NT2/D1 (cell line): Measurements from ENCODE around the gene EIF4G3.

Experiments
- DNase-seq: peaks from one replicate; pipeline ENCODE4 v3.0.0-alpha.2; 2011; ENCODE audit warnings: low read depth, low spot score
- H3K27me3 ChIP-seq: 2 replicates; pipeline ENCODE4 v1.6.0; 2011; ENCODE audit warnings: mild to moderate bottlenecking; ENCODE audit not compliant: insufficient read length, insufficient read depth
- H3K36me3 ChIP-seq: 2 replicates; pipeline ENCODE4 v1.6.1; 2011; ENCODE audit warnings: mild to moderate bottlenecking, low read length, mixed read lengths; ENCODE audit not compliant: insufficient read depth, insufficient read length
- H3K4me1 ChIP-seq: 2 replicates; pipeline ENCODE4 v1.5.1; 2011; ENCODE audit not compliant: insufficient read depth, insufficient read length
- H3K4me3 ChIP-seq: 2 replicates; pipeline ENCODE4 v1.5.1; 2011; ENCODE audit warnings: low read depth; ENCODE audit not compliant: insufficient read length
- H3K9ac ChIP-seq: 2 replicates; pipeline ENCODE4 v1.6.0; 2011; ENCODE audit warnings: low read depth; ENCODE audit not compliant: insufficient read length
- H3K9me3 ChIP-seq: 2 replicates; pipeline ENCODE4 v1.5.1; 2011; ENCODE audit warnings: mild to moderate bottlenecking, low read length; ENCODE audit not compliant: insufficient read depth
- SUZ12 ChIP-seq: IDR thresholded peaks from 2 replicates; pipeline ENCODE4 v1.6.1; 2011; ENCODE audit not compliant: insufficient read length, insufficient read depth; ENCODE audit errors: extremely low read depth
- YY1 ChIP-seq: IDR thresholded peaks from 2 replicates; pipeline ENCODE4 v1.6.1; 2011; ENCODE audit not compliant: insufficient read length, insufficient read depth
- ZNF274 ChIP-seq: IDR thresholded peaks from 2 replicates; pipeline ENCODE4 v1.6.1; 2011; ENCODE audit warnings: mild to moderate bottlenecking, low read depth, low read length

EIF4G3 gene

GRCh38 chr1:20846461-20847374 is 330.0 kb downstream of the EIF4G3 start:
- no peak overlapping the region for H3K9ac ChIP-seq
- no peak for TF ChIP-seq ZNF274
- TF ChIP-seq YY1, result no peak
- TF ChIP-seq SUZ12, result no peak
- H3K9me3 ChIP-seq, result no peaks in the 10 kb centered on the region

DNA sequence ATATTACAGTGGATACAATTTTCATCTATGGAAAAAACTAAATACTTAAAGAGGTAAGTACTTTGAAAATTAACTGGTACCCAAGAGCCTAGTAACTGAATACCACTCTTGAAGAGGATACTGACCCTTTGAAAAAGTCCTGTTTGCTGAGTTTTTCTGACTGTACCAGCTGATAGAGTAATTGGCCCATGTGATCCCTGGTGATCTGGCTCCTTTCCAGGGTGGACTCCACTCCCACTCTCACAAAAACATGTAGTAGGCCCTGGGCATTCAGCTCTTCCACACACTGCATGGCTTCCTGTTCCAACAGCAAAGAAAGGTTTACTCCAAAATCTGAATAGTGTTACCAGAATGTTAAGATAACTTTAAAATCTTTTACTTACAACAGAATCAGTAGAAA is 336.0 kb downstream of the EIF4G3 start:
- DNase-seq, result no peak
- Histone ChIP-seq H3K9me3 (no peaks in the 10 kb centered on the region), H3K4me3 (no peak overlapping the region), H3K4me1 (no peaks in the 10 kb centered on the region), H3K36me3 (peaks cover 5% of the 10 kb centered on the region), H3K9ac (no peak overlapping the region), H3K27me3 (no peaks in the 10 kb centered on the region)
- TF ChIP-seq YY1 (no peak), SUZ12 (no peak), ZNF274 (no peak)

More at GRCh38 chr1:20846461-20847374, 330.0 kb downstream of the EIF4G3 start:
- peaks cover 15% of the 10 kb centered on the region for H3K36me3 ChIP-seq
- no peak overlapping the region for H3K4me3 ChIP-seq
- no peak for DNase-seq
- no peaks in the 10 kb centered on the region for H3K4me1 ChIP-seq
- H3K27me3 ChIP-seq, result no peaks in the 10 kb centered on the region

DNA sequence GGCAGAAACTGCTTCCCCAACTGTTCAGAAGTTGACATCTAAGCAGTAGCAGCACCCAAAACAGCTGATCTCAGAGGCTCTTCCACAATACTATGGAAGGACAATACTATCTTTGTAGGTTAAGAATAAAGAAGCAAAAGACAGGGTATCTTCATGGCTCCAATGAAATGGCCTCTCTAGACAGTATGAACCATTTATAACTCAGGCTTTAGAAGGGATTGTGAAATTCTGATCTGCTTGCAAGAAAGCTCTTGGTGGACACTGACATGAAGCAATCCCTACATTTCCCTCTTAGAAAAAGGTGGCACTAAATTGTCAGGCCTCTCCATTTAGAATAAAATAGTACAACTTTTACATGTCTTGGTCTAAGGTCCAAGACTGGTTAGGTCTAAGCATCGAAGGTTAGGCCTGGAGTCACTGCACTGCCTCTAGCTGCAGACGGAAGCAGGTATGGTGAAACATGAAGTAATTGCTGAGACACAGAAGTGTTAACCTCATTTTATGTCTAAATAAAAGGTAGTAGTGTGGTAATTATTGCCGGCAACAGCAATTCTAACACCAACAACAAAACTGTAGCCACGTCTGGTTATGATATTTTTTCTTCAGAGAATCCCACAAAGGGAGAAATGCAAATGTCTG is 339.0 kb downstream of the EIF4G3 start:
- no peak for DNase-seq
- H3K27me3 ChIP-seq, result no peaks in the 10 kb centered on the region
- TF ChIP-seq ZNF274 (no peak), YY1 (no peak)
- H3K9me3 ChIP-seq, result no peaks in the 10 kb centered on the region
- H3K4me1 ChIP-seq, result no peaks in the 10 kb centered on the region
- H3K36me3 ChIP-seq, result peaks cover 5% of the 10 kb centered on the region
- no peak overlapping the region for H3K9ac ChIP-seq
- no peak overlapping the region for H3K4me3 ChIP-seq

DNA sequence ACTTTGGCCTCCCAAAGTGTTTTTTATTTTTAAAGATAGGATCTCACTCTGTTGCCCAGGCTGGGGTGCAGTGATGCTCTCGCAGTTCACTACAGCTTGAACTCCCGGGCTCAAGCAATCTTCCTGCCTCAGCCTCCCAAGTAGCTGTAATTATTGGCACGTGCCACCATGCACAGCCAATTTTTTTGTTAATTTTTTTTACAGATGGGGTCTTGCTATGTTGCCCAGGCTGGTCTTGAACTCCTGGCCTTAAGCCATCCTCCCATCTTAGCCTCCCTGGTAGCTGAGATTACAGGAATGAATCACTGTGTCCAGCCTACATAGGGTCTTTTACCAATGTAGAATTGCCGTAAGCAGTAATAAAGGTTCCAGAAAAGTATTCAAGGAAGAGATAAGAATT is 340.5 kb downstream of the EIF4G3 start:
- Histone ChIP-seq H3K36me3 (peaks cover 5% of the 10 kb centered on the region), H3K27me3 (no peaks in the 10 kb centered on the region), H3K9me3 (no peaks in the 10 kb centered on the region), H3K4me1 (no peaks in the 10 kb centered on the region), H3K4me3 (no peak overlapping the region), H3K9ac (no peak overlapping the region)
- TF ChIP-seq ZNF274 (no peak), SUZ12 (no peak), YY1 (no peak)
- DNase-seq, result no peak

- H3K4me3 ChIP-seq, result no peak overlapping the region
- H3K9ac ChIP-seq, result no peak overlapping the region
- no peaks in the 10 kb centered on the region for H3K9me3 ChIP-seq
- H3K4me1 ChIP-seq, result no peaks in the 10 kb centered on the region
- H3K27me3 ChIP-seq, result no peaks in the 10 kb centered on the region
- no peak for DNase-seq
- TF ChIP-seq ZNF274 (no peak), SUZ12 (no peak), YY1 (no peak)
- peaks cover under 1% of the 10 kb centered on the region for H3K36me3 ChIP-seq
Measured at GRCh38 chr1:20834780-20835179, 341.9 kb downstream of the EIF4G3 start.

GRCh38 chr1:20834192-20834591 is 342.5 kb downstream of the EIF4G3 start:
- H3K4me3 ChIP-seq, result no peak overlapping the region
- H3K9ac ChIP-seq, result no peak overlapping the region
- no peaks in the 10 kb centered on the region for H3K36me3 ChIP-seq
- no peaks in the 10 kb centered on the region for H3K27me3 ChIP-seq
- TF ChIP-seq SUZ12 (no peak), YY1 (no peak), ZNF274 (no peak)
- H3K9me3 ChIP-seq, result no peaks in the 10 kb centered on the region
- H3K4me1 ChIP-seq, result no peaks in the 10 kb centered on the region
- no peak for DNase-seq

GRCh38 chr1:20830378-20830777 is 346.3 kb downstream of the EIF4G3 start:
- H3K9ac ChIP-seq, result no peak overlapping the region

More at GRCh38 chr1:20830378-20830777, 346.3 kb downstream of the EIF4G3 start:
- TF ChIP-seq YY1 (no peak), SUZ12 (no peak), ZNF274 (no peak)
- DNase-seq, result no peak
- Histone ChIP-seq H3K9me3 (no peaks in the 10 kb centered on the region), H3K4me1 (no peaks in the 10 kb centered on the region), H3K36me3 (peaks cover 8% of the 10 kb centered on the region), H3K4me3 (no peak overlapping the region), H3K27me3 (no peaks in the 10 kb centered on the region)
